CD14-positive monocyte (primary cell): ENCODE measurements around the gene RGS7. TPM values are rescaled to one million over a fixed set of nuclear protein-coding genes. Genes with fewer than 3 reads are reported as not detected.

Source experiments
- DNase-seq, 3 donors: peaks; one replicate each; pipeline ENCODE4 v3.0.0-alpha.2; 2011 to 2022
- H2AFZ ChIP-seq: 2 replicates; pipeline ENCODE4 v1.6.0; 2012; ENCODE audit warnings: mild to moderate bottlenecking, low read depth, low read length, inconsistent platforms; ENCODE audit not compliant: insufficient read depth, poor library complexity, severe bottlenecking
- H3K27ac ChIP-seq, 2 donors: 1 replicate in 1 of 2; 2 replicates in 1 of 2; pipeline ENCODE4 v1.5.1; 2012 to 2013; ENCODE audit warnings: low read length in 2 of 2, control low read depth in 1 of 2, inconsistent platforms in 1 of 2, low read depth in 1 of 2, mild to moderate bottlenecking in 1 of 2
- H3K27me3 ChIP-seq, 2 donors: one replicate each; pipeline versions ENCODE4 v1.6.0 to v1.6.1; 2011 to 2013; ENCODE audit warnings: low read length in 2 of 2; ENCODE audit not compliant: control insufficient read depth in 2 of 2, insufficient read depth in 2 of 2
- H3K36me3 ChIP-seq, 2 donors: replicated peaks in 1 of 2; 1 replicate in 1 of 2; 2 replicates in 1 of 2; pipeline versions ENCODE4 v1.5.1 to v1.6.1; 2012 to 2013; ENCODE audit warnings: low read length in 2 of 2, control low read depth in 1 of 2, inconsistent platforms in 1 of 2, mild to moderate bottlenecking in 1 of 2; ENCODE audit not compliant: insufficient read depth in 2 of 2, control insufficient read depth in 1 of 2
- H3K4me1 ChIP-seq, 2 donors: 1 replicate in 1 of 2; 2 replicates in 1 of 2; pipeline versions ENCODE4 v1.5.1 to v1.6.1; 2012 to 2013; ENCODE audit warnings: low read length in 2 of 2, control low read depth in 1 of 2, inconsistent platforms in 1 of 2, mild to moderate bottlenecking in 1 of 2, moderate library complexity in 1 of 2; ENCODE audit not compliant: insufficient read depth in 2 of 2, control insufficient read depth in 1 of 2
- H3K4me2 ChIP-seq: replicated peaks from 2 replicates; pipeline ENCODE3; 2012; ENCODE audit warnings: low read length, moderate library complexity, mild to moderate bottlenecking; ENCODE audit not compliant: poor library complexity, severe bottlenecking; ENCODE audit errors: extremely low read depth
- H3K4me3 ChIP-seq, 3 experiments: fragments of 200-600 bp in 1 of 3; sonication (generic) in 1 of 3; replicated peaks in 1 of 3; 1 replicate in 2 of 3; 2 replicates in 1 of 3; pipeline ENCODE4 v1.5.1; 2011 to 2013; ENCODE audit warnings: low read length in 3 of 3, mild to moderate bottlenecking in 3 of 3, control low read depth in 2 of 3, low read depth in 2 of 3, inconsistent platforms in 1 of 3, moderate library complexity in 1 of 3
- H3K79me2 ChIP-seq: 2 replicates; pipeline ENCODE4 v1.6.0; 2012; ENCODE audit warnings: mild to moderate bottlenecking, control low read depth, inconsistent platforms, low read length, moderate library complexity; ENCODE audit not compliant: insufficient read depth
- H3K9ac ChIP-seq: 2 replicates; pipeline ENCODE4 v1.6.0; 2017; ENCODE audit warnings: low read length, mild to moderate bottlenecking; ENCODE audit not compliant: insufficient read depth, poor library complexity, severe bottlenecking
- H3K9me3 ChIP-seq, 2 donors: replicated peaks in 1 of 2; 1 replicate in 1 of 2; 2 replicates in 1 of 2; pipeline versions ENCODE4 v1.5.1 to v1.6.1; 2012 to 2013; ENCODE audit warnings: low read length in 2 of 2, control low read depth in 1 of 2; ENCODE audit not compliant: control insufficient read depth in 1 of 2, insufficient read depth in 1 of 2
- H4K20me1 ChIP-seq: 2 replicates; pipeline ENCODE4 v1.6.0; 2012; ENCODE audit warnings: mild to moderate bottlenecking, low read length, control low read depth, moderate library complexity; ENCODE audit not compliant: insufficient read depth
- H3K27ac Mint-ChIP-seq, 7 donors: one replicate each; pipeline ENCODE4 v1.8.0; 2020; ENCODE audit warnings: mild to moderate bottlenecking in 7 of 7, mixed read lengths in 7 of 7, moderate library complexity in 6 of 7, inconsistent platforms in 2 of 7
- H3K27me3 Mint-ChIP-seq, 3 donors: one replicate each; pipeline ENCODE4 v1.8.0; 2021 to 2022; ENCODE audit warnings: low read depth in 3 of 3, mild to moderate bottlenecking in 3 of 3, mixed read lengths in 3 of 3, moderate library complexity in 3 of 3, inconsistent platforms in 1 of 3
- H3K36me3 Mint-ChIP-seq, 2 donors: one replicate each; pipeline ENCODE4 v1.8.0; 2020; ENCODE audit warnings: mixed read lengths in 2 of 2, inconsistent platforms in 1 of 2, mild to moderate bottlenecking in 1 of 2
- H3K4me1 Mint-ChIP-seq: one replicate; pipeline ENCODE4 v1.8.0; 2020; ENCODE audit warnings: mild to moderate bottlenecking, mixed read lengths
- H3K4me3 Mint-ChIP-seq, 2 donors: one replicate each; pipeline ENCODE4 v1.8.0; 2020; ENCODE audit warnings: mild to moderate bottlenecking in 2 of 2, mixed read lengths in 2 of 2, moderate library complexity in 1 of 2
- H3K9me3 Mint-ChIP-seq, 7 donors: one replicate each; pipeline ENCODE4 v1.8.0; 2020 to 2022; ENCODE audit warnings: mixed read lengths in 7 of 7, mild to moderate bottlenecking in 6 of 7, moderate library complexity in 6 of 7, inconsistent platforms in 2 of 7
- CTCF ChIP-seq: fragments of 200-600 bp; IDR thresholded peaks from one replicate; pipeline ENCODE4 v1.8.0; 2022; ENCODE audit warnings: antibody characterized with exemption, mild to moderate bottlenecking
- WGBS: methylation state at CpG from one replicate; pipeline ENCODE4 v1.1.5; 2013; ENCODE audit warnings: missing lambda C conversion rate; ENCODE audit not compliant: insufficient coverage; 5-methylcytosine and 5-hydroxymethylcytosine counted together
- intact Hi-C, 2 donors: fragments of 100-400 bp; cut with micrococcal nuclease; formaldehyde crosslinking; loops; one replicate each; pipeline versions ENCODE4 v1.15.0 to v1.15.1; 2023
- polyA plus RNA-seq, 3 donors: library from polyadenylated mRNA; depleted of rRNA in 1 of 3; unstranded in 2 of 3; stranded (reverse) in 1 of 3; fragments of 300-500 nt in 2 of 3; fragments of >200 nt in 1 of 3; fragmentation: Illumina TruSeq in 2 of 3; gene quantifications; 1 replicate in 2 of 3; 2 replicates in 1 of 3; pipeline ENCODE4 v1.2.3, GENCODE V29; 2012 to 2021

RGS7 gene
- polyA plus RNA-seq, 3 donors = not detected

DNA sequence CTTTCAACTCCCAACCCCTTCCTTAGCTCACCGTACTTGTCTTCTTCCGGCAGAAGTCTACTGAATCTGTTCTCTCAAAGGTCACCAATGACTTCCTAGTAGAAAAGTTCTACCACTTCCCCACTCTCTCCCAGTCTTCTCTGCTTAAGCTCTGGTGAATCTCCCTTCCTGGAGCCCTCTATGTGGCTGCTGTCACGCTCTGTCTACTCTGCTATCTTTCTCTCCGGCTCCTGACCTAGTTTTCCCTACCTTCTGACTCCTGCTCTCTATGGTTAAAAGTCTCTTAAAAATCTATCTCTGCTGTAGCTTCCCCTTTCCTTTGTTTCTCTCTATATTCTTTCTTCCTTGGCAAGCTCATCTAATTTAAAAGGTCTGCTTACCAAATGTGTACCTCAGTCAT, 394.9 kb downstream of the RGS7 start:
- H3K36me3 ChIP-seq = no peaks in the 10 kb centered on the region
- no peaks in the 10 kb centered on the region for H3K9me3 ChIP-seq
- H3K27me3 ChIP-seq = no peaks in the 10 kb centered on the region
- no peaks in the 10 kb centered on the region for H3K4me1 ChIP-seq
- no peak for TF ChIP-seq CTCF
- 81% methylated on average over 4 of the region's 4 CpGs for WGBS
- no peak overlapping the region for H3K4me3 ChIP-seq
- intact Hi-C loops = no loop called here
- H3K79me2 ChIP-seq = no peaks in the 10 kb centered on the region
- no peak overlapping the region for H3K4me2 ChIP-seq
- H2AFZ ChIP-seq = no peak overlapping the region
- no peak for DNase-seq
- peaks cover 0 to 2% (median 0%) of the 10 kb centered on the region in 3 donors for H3K27me3 Mint-ChIP-seq
- H3K4me3 Mint-ChIP-seq = no peak overlapping the region
- no peaks in the 10 kb centered on the region for H3K4me1 Mint-ChIP-seq
- H3K36me3 Mint-ChIP-seq = no peaks in the 10 kb centered on the region
- no peaks in the 10 kb centered on the region for H4K20me1 ChIP-seq
- peaks cover 0 to 8% (median 0%) of the 10 kb centered on the region in 7 donors for H3K9me3 Mint-ChIP-seq
- no peak overlapping the region for H3K9ac ChIP-seq
- no peak overlapping the region for H3K27ac ChIP-seq
- no peak overlapping the region for H3K27ac Mint-ChIP-seq

GRCh38 chr1:240956424-240956823, 400.6 kb downstream of the RGS7 start:
- H3K27me3 Mint-ChIP-seq = peaks cover 0 to 4% (median 2%) of the 10 kb centered on the region in 3 donors
- Histone ChIP-seq H3K9ac (no peak overlapping the region), H3K36me3 (no peaks in the 10 kb centered on the region), H3K4me2 (no peak overlapping the region), H3K27ac (no peak overlapping the region), H3K79me2 (no peaks in the 10 kb centered on the region), H3K4me1 (no peaks in the 10 kb centered on the region), H3K27me3 (no peaks in the 10 kb centered on the region), H4K20me1 (no peaks in the 10 kb centered on the region), H3K9me3 (no peaks in the 10 kb centered on the region), H3K4me3 (no peak overlapping the region), H2AFZ (no peak overlapping the region)
- no peak for TF ChIP-seq CTCF
- H3K27ac Mint-ChIP-seq = no peak overlapping the region
- H3K36me3 Mint-ChIP-seq = no peaks in the 10 kb centered on the region
- peaks cover 0 to 10% (median 0%) of the 10 kb centered on the region in 7 donors for H3K9me3 Mint-ChIP-seq
- H3K4me3 Mint-ChIP-seq = no peak overlapping the region
- H3K4me1 Mint-ChIP-seq = no peaks in the 10 kb centered on the region
- WGBS = no CpG with 5 or more reads among the region's 2 CpGs
- no peak for DNase-seq
- intact Hi-C loops = no loop called here
